Panc1 (cell line): Measurements from ENCODE around the gene GALT. TPM values are rescaled to one million over a fixed set of nuclear protein-coding genes. Genes with fewer than 3 reads are reported as not detected.
A peak's percentile ranks its signal among the peaks of the same experiment; 100 is the strongest.

ENCODE experiments used
- ATAC-seq: fragments of 200-7000 bp; cut with Tn5 transposase; 2 replicates; pipeline ENCODE4 v1.9.1; 2020; ENCODE audit warnings: mild to moderate bottlenecking, moderate library complexity
- BruUV-seq: library from RNA; stranded (reverse); fragments of 400-500 nt; replicated peaks from 2 replicates; lab custom pipeline; 2021; lab: Mats Ljungman, UMichigan
- CTCF ChIA-PET: fragments of 300-600 bp; sonication (Branson Sonifier 250); formaldehyde crosslinking; loops from one replicate; lab custom pipeline; 2022; ENCODE audit warnings: antibody characterized with exemption; lab: Charles Lee
- POLR2A ChIA-PET: fragments of 300-600 bp; sonication (Branson Sonifier 250); formaldehyde crosslinking; loops from one replicate; lab custom pipeline; 2022; ENCODE audit warnings: antibody characterized with exemption; lab: Charles Lee
- DNase-seq: peaks from one replicate; pipeline ENCODE4 v3.0.0-alpha.2; 2010; ENCODE audit warnings: low read depth, low spot score
- H3K27ac ChIP-seq: 2 replicates; pipeline ENCODE4 v1.5.1; 2011; ENCODE audit warnings: mild to moderate bottlenecking, low read length, inconsistent platforms
- H3K27me3 ChIP-seq: fragments of 200-500 bp; sonication (Bioruptor generic); 2 replicates; pipeline ENCODE4 v1.6.0; 2014; ENCODE audit warnings: low read length, inconsistent platforms; ENCODE audit not compliant: control insufficient read depth, insufficient read depth
- H3K36me3 ChIP-seq: fragments of 200-500 bp; sonication (Bioruptor generic); 2 replicates; pipeline ENCODE4 v1.5.1; 2014; ENCODE audit warnings: inconsistent platforms, mild to moderate bottlenecking, low read length, moderate library complexity; ENCODE audit not compliant: control insufficient read depth, insufficient read depth
- H3K4me1 ChIP-seq: 2 replicates; pipeline ENCODE4 v1.5.1; 2011; ENCODE audit warnings: inconsistent platforms, mild to moderate bottlenecking, low read length, moderate library complexity; ENCODE audit not compliant: control insufficient read depth, insufficient read depth
- H3K4me3 ChIP-seq, 2 experiments: 2 replicates each; pipeline ENCODE4 v1.5.1; 2011 to 2012; ENCODE audit warnings: low read depth in 2 of 2, low read length in 2 of 2, mild to moderate bottlenecking in 2 of 2, inconsistent platforms in 1 of 2, moderate library complexity in 1 of 2
- H3K9me3 ChIP-seq: fragments of 200-500 bp; sonication (Bioruptor generic); 2 replicates; pipeline ENCODE4 v1.5.1; 2014; ENCODE audit warnings: low read depth, mild to moderate bottlenecking, inconsistent platforms, low read length, moderate library complexity; ENCODE audit not compliant: control insufficient read depth, insufficient read depth
- POLR2AphosphoS5 ChIP-seq: IDR thresholded peaks from 2 replicates; pipeline ENCODE4 v1.6.1; 2012; ENCODE audit warnings: mild to moderate bottlenecking, low read depth, low read length, moderate library complexity
- SIN3A ChIP-seq: IDR thresholded peaks from 2 replicates; pipeline ENCODE4 v1.6.1; 2012; ENCODE audit warnings: low read depth, mild to moderate bottlenecking, low read length, moderate library complexity, borderline replicate concordance; ENCODE audit not compliant: insufficient read depth
- TCF7L2 ChIP-seq: IDR thresholded peaks from 2 replicates; pipeline ENCODE4 v1.6.1; 2011; ENCODE audit warnings: mild to moderate bottlenecking, low read depth, low read length, inconsistent platforms
- in situ Hi-C: cut with HindIII; loops from 2 replicates; pipeline ENCODE4 v1.10.0; 2016; ENCODE audit warnings: low sequenced_read_pairs, low pct_unique_long_range_greater_than_20kb
- intact Hi-C: fragments of 100-400 bp; cut with micrococcal nuclease; formaldehyde crosslinking; loops from one replicate; pipeline ENCODE4 v1.10.0; 2022; ENCODE audit not compliant: unreplicated experiment
- total RNA-seq: library from RNA; stranded (reverse); gene quantifications from one replicate; pipeline ENCODE4 v1.2.1, GENCODE V29; 2021; ENCODE audit not compliant: unreplicated experiment
- TF ChIP-seq, protein P1 (sequence below): fragments of 450-650 bp; IDR thresholded peaks from 2 replicates; pipeline ENCODE4 v1.5.1; 2017; ENCODE audit warnings: mild to moderate bottlenecking
- TF ChIP-seq, protein P2 (sequence below), 2 experiments: IDR thresholded peaks; 2 replicates each; pipeline ENCODE4 v1.6.1; 2011 to 2012; ENCODE audit warnings: low read depth in 2 of 2, control low read depth in 1 of 2, low read length in 1 of 2, mild to moderate bottlenecking in 1 of 2, moderate library complexity in 1 of 2; ENCODE audit not compliant: insufficient read depth in 1 of 2

The GALT gene
- total RNA-seq, 1 experiment from 2014 or later = 42.5 TPM

DNA sequence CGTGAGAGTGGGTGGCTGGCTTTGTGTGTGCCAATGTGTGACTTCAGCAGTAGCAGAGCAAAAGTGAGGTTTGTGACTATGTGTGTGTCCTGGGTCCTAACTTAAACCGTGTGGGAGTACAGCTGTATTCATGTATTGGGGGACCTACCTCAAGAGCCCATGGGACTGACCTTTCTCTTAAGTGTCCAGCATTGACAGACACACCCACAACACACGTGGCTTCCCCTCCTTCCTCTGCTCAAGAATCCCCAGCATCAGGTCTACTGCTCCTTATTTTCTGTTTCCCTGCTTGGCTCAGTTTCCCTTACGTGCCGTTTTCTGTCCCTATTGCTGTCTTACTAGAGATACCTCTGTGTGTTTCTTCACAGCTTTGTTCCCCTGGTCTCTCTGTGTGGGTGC, 6.1 kb downstream of the GALT start:
- no peaks in the 10 kb centered on the region for H3K27me3 ChIP-seq
- ATAC-seq (no peak), DNase-seq (no peak)
- in situ Hi-C loops (no loop called here), intact Hi-C loops (no loop called here)
- peak overlapping the region; percentile 37 to 75 for H3K4me3 ChIP-seq
- H3K9me3 ChIP-seq = no peaks in the 10 kb centered on the region
- TF ChIP-seq POLR2AphosphoS5 (no peak), SIN3A (no peak), TCF7L2 (no peak)
- TF ChIP-seq, protein P1, sequence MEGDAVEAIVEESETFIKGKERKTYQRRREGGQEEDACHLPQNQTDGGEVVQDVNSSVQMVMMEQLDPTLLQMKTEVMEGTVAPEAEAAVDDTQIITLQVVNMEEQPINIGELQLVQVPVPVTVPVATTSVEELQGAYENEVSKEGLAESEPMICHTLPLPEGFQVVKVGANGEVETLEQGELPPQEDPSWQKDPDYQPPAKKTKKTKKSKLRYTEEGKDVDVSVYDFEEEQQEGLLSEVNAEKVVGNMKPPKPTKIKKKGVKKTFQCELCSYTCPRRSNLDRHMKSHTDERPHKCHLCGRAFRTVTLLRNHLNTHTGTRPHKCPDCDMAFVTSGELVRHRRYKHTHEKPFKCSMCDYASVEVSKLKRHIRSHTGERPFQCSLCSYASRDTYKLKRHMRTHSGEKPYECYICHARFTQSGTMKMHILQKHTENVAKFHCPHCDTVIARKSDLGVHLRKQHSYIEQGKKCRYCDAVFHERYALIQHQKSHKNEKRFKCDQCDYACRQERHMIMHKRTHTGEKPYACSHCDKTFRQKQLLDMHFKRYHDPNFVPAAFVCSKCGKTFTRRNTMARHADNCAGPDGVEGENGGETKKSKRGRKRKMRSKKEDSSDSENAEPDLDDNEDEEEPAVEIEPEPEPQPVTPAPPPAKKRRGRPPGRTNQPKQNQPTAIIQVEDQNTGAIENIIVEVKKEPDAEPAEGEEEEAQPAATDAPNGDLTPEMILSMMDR = no peak
- TF ChIP-seq, protein P2, sequence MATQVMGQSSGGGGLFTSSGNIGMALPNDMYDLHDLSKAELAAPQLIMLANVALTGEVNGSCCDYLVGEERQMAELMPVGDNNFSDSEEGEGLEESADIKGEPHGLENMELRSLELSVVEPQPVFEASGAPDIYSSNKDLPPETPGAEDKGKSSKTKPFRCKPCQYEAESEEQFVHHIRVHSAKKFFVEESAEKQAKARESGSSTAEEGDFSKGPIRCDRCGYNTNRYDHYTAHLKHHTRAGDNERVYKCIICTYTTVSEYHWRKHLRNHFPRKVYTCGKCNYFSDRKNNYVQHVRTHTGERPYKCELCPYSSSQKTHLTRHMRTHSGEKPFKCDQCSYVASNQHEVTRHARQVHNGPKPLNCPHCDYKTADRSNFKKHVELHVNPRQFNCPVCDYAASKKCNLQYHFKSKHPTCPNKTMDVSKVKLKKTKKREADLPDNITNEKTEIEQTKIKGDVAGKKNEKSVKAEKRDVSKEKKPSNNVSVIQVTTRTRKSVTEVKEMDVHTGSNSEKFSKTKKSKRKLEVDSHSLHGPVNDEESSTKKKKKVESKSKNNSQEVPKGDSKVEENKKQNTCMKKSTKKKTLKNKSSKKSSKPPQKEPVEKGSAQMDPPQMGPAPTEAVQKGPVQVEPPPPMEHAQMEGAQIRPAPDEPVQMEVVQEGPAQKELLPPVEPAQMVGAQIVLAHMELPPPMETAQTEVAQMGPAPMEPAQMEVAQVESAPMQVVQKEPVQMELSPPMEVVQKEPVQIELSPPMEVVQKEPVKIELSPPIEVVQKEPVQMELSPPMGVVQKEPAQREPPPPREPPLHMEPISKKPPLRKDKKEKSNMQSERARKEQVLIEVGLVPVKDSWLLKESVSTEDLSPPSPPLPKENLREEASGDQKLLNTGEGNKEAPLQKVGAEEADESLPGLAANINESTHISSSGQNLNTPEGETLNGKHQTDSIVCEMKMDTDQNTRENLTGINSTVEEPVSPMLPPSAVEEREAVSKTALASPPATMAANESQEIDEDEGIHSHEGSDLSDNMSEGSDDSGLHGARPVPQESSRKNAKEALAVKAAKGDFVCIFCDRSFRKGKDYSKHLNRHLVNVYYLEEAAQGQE (IDR thresholded peaks at IDR 0.05; ENCODE audit: insufficient read depth in 1 of 2, low read depth in 2 of 2, low read length in 1 of 2) = no peak
- H3K36me3 ChIP-seq = no peaks in the 10 kb centered on the region
- BruUV-seq = no TSS peak
- H3K27ac ChIP-seq = peak overlapping the region; percentile 95
- H3K4me1 ChIP-seq = peaks cover 31% of the 10 kb centered on the region
- POLR2A ChIA-PET = interaction anchor here (0.6 kb wide), 1 partner anchor 114 kb away, joined by 21 read pairs; no protein-coding TSS in a partner anchor
- CTCF ChIA-PET = no interaction called here

DNA sequence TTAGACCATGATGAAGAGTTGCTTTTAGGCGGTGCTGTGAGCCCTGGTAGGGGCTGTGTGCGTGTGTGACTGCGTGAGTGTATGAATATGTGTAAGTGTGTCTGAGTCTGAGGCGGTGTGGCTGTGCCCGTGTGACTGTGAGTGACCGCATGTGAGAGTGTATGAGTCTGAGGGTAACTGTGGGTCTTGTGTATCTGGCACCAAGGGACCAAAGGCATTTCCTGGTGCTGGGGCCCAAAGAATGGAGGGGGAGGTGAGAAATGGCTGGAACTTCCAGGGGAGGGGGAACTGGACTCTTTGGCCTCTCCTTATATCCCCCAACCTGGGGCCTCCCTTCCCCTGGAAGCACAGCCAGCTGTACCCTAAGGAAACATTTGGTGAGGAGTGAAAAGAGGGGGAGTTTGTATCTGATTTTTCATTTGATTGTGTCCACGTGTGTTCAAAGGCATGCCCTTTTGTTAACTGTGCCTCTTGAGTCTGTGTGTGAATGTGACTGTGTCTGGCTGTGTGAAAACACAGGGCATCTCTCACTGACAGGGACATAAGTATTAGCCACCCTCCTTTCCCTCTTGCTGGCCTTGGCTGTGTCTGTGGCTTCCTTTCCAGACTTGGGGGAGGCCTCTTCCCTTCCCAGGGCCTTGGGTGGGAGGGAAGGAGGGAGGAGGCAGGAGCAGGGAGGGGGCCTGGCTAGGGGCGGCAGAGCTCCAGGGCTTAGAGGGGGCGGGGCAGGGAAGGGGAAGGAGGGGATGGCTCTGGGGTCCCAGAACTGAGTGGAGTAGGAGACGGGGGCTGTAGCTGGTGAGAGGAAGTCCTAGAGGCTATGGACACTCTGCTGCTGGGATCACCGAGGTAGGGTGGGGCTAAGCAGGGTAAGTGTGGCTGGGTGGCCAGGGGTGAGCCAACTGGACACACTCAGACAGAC, 6.9 kb downstream of the GALT start:
- TF ChIP-seq, protein P2 (IDR thresholded peaks at IDR 0.05; ENCODE audit: insufficient read depth in 1 of 2, low read depth in 2 of 2, low read length in 1 of 2) = no peak
- no peak for TF ChIP-seq TCF7L2
- TF ChIP-seq SIN3A = no peak
- no peak for TF ChIP-seq POLR2AphosphoS5
- TF ChIP-seq, protein P1 = no peak
- ChIA-PET POLR2A (no interaction called here), CTCF (no interaction called here)
- DNase-seq (no peak), ATAC-seq (no peak)
- Histone ChIP-seq H3K4me1 (peaks cover 25% of the 10 kb centered on the region), H3K36me3 (no peaks in the 10 kb centered on the region), H3K27me3 (no peaks in the 10 kb centered on the region), H3K4me3 (no peak overlapping the region), H3K27ac (peak overlapping the region; percentile 95), H3K9me3 (no peaks in the 10 kb centered on the region)
- BruUV-seq = no TSS peak
- intact Hi-C loops (no loop called here), in situ Hi-C loops (no loop called here)
